GM12878 (cell line): ENCODE data around the gene TMEM150B. TPM values are rescaled to one million over a fixed set of nuclear protein-coding genes. Genes with fewer than 3 reads are reported as not detected.
A peak's percentile ranks its signal among the peaks of the same experiment; 100 is the strongest.

Experiments used
- ATAC-seq: fragments of 200-7000 bp; cut with Tn5 transposase; 3 replicates; pipeline ENCODE4 v1.9.1; 2020; ENCODE audit warnings: mild to moderate bottlenecking, moderate library complexity
- BruUV-seq: library from RNA; stranded (reverse); fragments of 400-500 nt; replicated peaks from 2 replicates; lab custom pipeline; 2021; lab: Mats Ljungman, UMichigan
- CTCF ChIA-PET: fragments of 300-600 bp; sonication (Branson Sonifier 250); formaldehyde crosslinking; extraction: SDS; loops from one replicate; lab custom pipeline; 2021; ENCODE audit warnings: inconsistent platforms; lab: Yijun Ruan, JAX
- POLR2A ChIA-PET: fragments of 350-600 bp; formaldehyde crosslinking; extraction: SDS; loops from one replicate; lab custom pipeline; 2021; ENCODE audit warnings: inconsistent platforms; lab: Charles Lee
- RAD21 ChIA-PET: fragments of 300-600 bp; sonication (Branson Sonifier 250); formaldehyde crosslinking; loops from one replicate; lab custom pipeline; 2023; ENCODE audit warnings: antibody characterized with exemption; ENCODE audit not compliant: unreplicated experiment; lab: Charles Lee
- SMC1A ChIA-PET: fragments of 300-600 bp; sonication (Branson Sonifier 250); formaldehyde crosslinking; loops from one replicate; lab custom pipeline; 2023; ENCODE audit not compliant: unreplicated experiment, uncharacterized antibody; lab: Charles Lee
- DNase-seq: peaks from one replicate; pipeline ENCODE4 v3.0.0-alpha.2; 2011; ENCODE audit warnings: low read depth, low spot score
- FAIRE-seq: peaks from 3 replicates; lab custom pipeline; 2011; peaks lifted over from hg19 to GRCh38; lab: Jason Lieb, UNC
- H2AFZ ChIP-seq: 2 replicates; pipeline ENCODE4 v1.6.0; 2011; ENCODE audit warnings: low read depth, low read length, control low read depth; ENCODE audit not compliant: control insufficient read depth
- H3K27ac ChIP-seq: 2 replicates; pipeline ENCODE4 v1.5.1; 2011; ENCODE audit warnings: control low read depth; ENCODE audit not compliant: control insufficient read depth, insufficient read depth
- H3K27me3 ChIP-seq, 2 experiments: replicated peaks in 1 of 2; 2 replicates each; pipeline versions ENCODE4 v1.6.0 to v1.6.1; 2011; ENCODE audit warnings: low read length in 1 of 2; ENCODE audit not compliant: control insufficient read depth in 2 of 2, insufficient read depth in 2 of 2
- H3K36me3 ChIP-seq, 2 experiments: 2 replicates each; pipeline ENCODE4 v1.5.1; 2011; ENCODE audit warnings: low read length in 1 of 2; ENCODE audit not compliant: control insufficient read depth in 2 of 2, insufficient read depth in 2 of 2
- H3K4me1 ChIP-seq: 2 replicates; pipeline ENCODE4 v1.6.1; 2011; ENCODE audit warnings: mild to moderate bottlenecking, low read length, moderate library complexity, mixed read lengths; ENCODE audit not compliant: control insufficient read depth, insufficient read depth
- H3K4me2 ChIP-seq: 2 replicates; pipeline ENCODE4 v1.6.0; 2011; ENCODE audit warnings: control low read depth; ENCODE audit not compliant: control insufficient read depth, insufficient read depth
- H3K4me3 ChIP-seq: fragments of 200-600 bp; sonication (generic); 2 replicates; pipeline ENCODE4 v1.5.1; 2016
- H3K79me2 ChIP-seq: 2 replicates; pipeline ENCODE4 v1.6.0; 2011; ENCODE audit warnings: low read length; ENCODE audit not compliant: control insufficient read depth, insufficient read depth
- H3K9ac ChIP-seq: 2 replicates; pipeline ENCODE4 v1.8.0; 2011; ENCODE audit warnings: low read length, control low read depth, mixed read lengths; ENCODE audit not compliant: control insufficient read depth, insufficient read depth
- H3K9me3 ChIP-seq: replicated peaks from 3 replicates; pipeline ENCODE4 v1.5.1; 2011; ENCODE audit warnings: mild to moderate bottlenecking, low read length; ENCODE audit not compliant: control insufficient read depth, insufficient read depth
- H4K20me1 ChIP-seq: 2 replicates; pipeline ENCODE4 v1.6.0; 2011; ENCODE audit not compliant: control insufficient read depth, insufficient read depth
- BCL11A ChIP-seq: IDR thresholded peaks from 2 replicates; pipeline ENCODE4 v1.6.1; 2011; ENCODE audit warnings: low read depth, low read length
- EP300 ChIP-seq, 2 experiments: fragments of 150-350 bp in 1 of 2; IDR thresholded peaks; 2 replicates each; pipeline ENCODE4 v1.6.1; 2011 to 2012; ENCODE audit warnings: low read depth in 2 of 2, low read length in 2 of 2, borderline replicate concordance in 1 of 2, improper control_type of control experiment in 1 of 2, inconsistent platforms in 1 of 2; ENCODE audit not compliant: control insufficient read depth in 1 of 2
- FOXK2 ChIP-seq: fragments of 450-650 bp; IDR thresholded peaks from 2 replicates; pipeline ENCODE4 v1.6.1; 2017; ENCODE audit warnings: mild to moderate bottlenecking, moderate library complexity
- NBN ChIP-seq: fragments of 450-650 bp; IDR thresholded peaks from 2 replicates; pipeline ENCODE4 v1.6.1; 2016
- NR2C2 ChIP-seq: IDR thresholded peaks from 2 replicates; pipeline ENCODE4 v1.6.1; 2011; ENCODE audit warnings: borderline replicate concordance, low read depth; ENCODE audit not compliant: control insufficient read depth, insufficient read length
- PML ChIP-seq: IDR thresholded peaks from 2 replicates; pipeline ENCODE4 v1.6.1; 2012; ENCODE audit warnings: low read length, inconsistent platforms
- PRDM15 ChIP-seq: fragments of 450-650 bp; formaldehyde crosslinking; IDR thresholded peaks from 2 replicates; pipeline ENCODE4 v1.4.0; 2020; ENCODE audit warnings: mild to moderate bottlenecking, moderate library complexity
- RCOR1 ChIP-seq: conservative IDR thresholded peaks from 2 replicates; pipeline ENCODE4 v1.6.1; 2012; ENCODE audit warnings: low read depth, low read length, improper control_type of control experiment
- RUNX3 ChIP-seq: IDR thresholded peaks from 2 replicates; pipeline ENCODE4 v1.6.1; 2012; ENCODE audit warnings: low read length, inconsistent platforms
- WGBS: methylation state at CpG from one replicate; pipeline ENCODE4 v1.1.6; 2016; ENCODE audit warnings: low lambda C conversion rate; ENCODE audit not compliant: insufficient replicate concordance, insufficient coverage; ENCODE audit errors: missing lambda C conversion rate; 5-methylcytosine and 5-hydroxymethylcytosine counted together
- in situ Hi-C: fragments of 300-500 bp; cut with MboI; formaldehyde crosslinking; loops from 9 replicates; pipeline ENCODE4 v1.14.3; 2018; ENCODE audit warnings: mixed read lengths
- intact Hi-C: fragments of 100-400 bp; cut with micrococcal nuclease; formaldehyde crosslinking; loops from one replicate; pipeline ENCODE4 v1.14.2; 2022; ENCODE audit not compliant: unreplicated experiment
- polyA plus RNA-seq, 11 experiments: library from polyadenylated mRNA; depleted of rRNA in 4 of 11; unstranded in 6 of 11; stranded (reverse) in 5 of 11; fragments of >200 nt; fragmentation: Nextera tagmentation in 4 of 11; fragmentation: Illumina TruSeq in 1 of 11; extraction: Ambion mirVana in 4 of 11; extraction: Trizol in 1 of 11; gene quantifications; 1 replicate in 1 of 11; 2 replicates in 10 of 11; pipeline versions ENCODE4 v1.2.1 to v1.2.3, GENCODE V29; 2011 to 2016; ENCODE audit warnings: inconsistent platforms in 2 of 11, missing spikeins in 2 of 11, low read depth in 1 of 11
- total RNA-seq, 4 experiments: library from RNA; depleted of rRNA in 3 of 4; stranded (reverse); fragments of >200 nt in 3 of 4; fragmentation: Illumina TruSeq in 1 of 4; extraction: Trizol in 1 of 4; gene quantifications; 2 replicates each; pipeline versions ENCODE4 v1.2.1 to v1.2.3, GENCODE V29; 2013 to 2021
- TF ChIP-seq, protein P1 (sequence below), 3 experiments: IDR thresholded peaks in 2 of 3; conservative IDR thresholded peaks in 1 of 3; 2 replicates each; pipeline ENCODE4 v1.5.1; 2011; ENCODE audit warnings: low read depth in 3 of 3, low read length in 3 of 3, mild to moderate bottlenecking in 3 of 3, control low read depth in 2 of 3, moderate library complexity in 2 of 3, inconsistent platforms in 1 of 3, mixed read lengths in 1 of 3; ENCODE audit not compliant: control insufficient read depth in 2 of 3, insufficient read depth in 1 of 3; ENCODE audit errors: extremely low read depth in 1 of 3
- TF ChIP-seq, protein P2 (sequence below): fragments of 450-650 bp; IDR thresholded peaks from 2 replicates; pipeline ENCODE4 v1.6.1; 2017; ENCODE audit warnings: antibody characterized with exemption, mild to moderate bottlenecking, moderate library complexity
- TF ChIP-seq, protein P3 (sequence below): fragments of 450-650 bp; IDR thresholded peaks from 2 replicates; pipeline ENCODE4 v1.6.1; 2014; ENCODE audit warnings: mild to moderate bottlenecking

TMEM150B gene
- total and polyA plus RNA-seq, 10 of the 15 experiments (the other 5 are each of a cell fraction or from before 2014, with no cell fraction given) = 0.09 to 0.23 (median 0.18) TPM; not detected in 6

DNA sequence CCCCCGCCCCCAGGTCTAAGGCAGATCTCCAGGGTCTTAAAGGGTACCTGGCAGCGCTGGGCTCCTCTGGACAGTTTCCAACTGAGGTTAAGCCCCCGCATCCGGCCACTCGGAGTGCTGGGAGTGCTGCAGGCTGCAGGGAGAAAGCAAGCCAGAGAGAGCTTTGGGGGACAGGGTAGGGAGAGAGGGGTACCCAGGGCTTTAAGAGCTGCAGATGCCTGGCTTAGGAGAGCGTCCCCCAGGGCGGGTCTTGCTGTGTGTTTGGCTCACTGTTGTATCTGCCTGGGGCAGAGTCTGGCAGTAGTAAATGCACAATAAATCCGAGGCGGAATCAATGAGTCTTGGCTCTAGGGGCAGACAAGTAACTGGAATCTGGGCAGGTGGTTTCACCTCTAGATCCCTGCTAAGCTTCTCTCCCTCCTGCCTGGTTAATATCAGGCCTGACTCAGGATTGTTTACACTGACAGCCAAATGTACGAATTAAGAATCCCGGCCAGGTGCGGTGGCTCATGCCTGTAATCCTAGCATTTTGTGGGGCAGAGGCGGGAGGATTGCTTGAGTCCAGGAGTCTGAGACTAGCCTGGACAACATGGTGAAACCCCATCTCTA lies 30.2 kb upstream of the TMEM150B start (continued):
- TF ChIP-seq NBN = no peak
- no peak for TF ChIP-seq NR2C2
- no peak for TF ChIP-seq BCL11A
- TF ChIP-seq, protein P1, sequence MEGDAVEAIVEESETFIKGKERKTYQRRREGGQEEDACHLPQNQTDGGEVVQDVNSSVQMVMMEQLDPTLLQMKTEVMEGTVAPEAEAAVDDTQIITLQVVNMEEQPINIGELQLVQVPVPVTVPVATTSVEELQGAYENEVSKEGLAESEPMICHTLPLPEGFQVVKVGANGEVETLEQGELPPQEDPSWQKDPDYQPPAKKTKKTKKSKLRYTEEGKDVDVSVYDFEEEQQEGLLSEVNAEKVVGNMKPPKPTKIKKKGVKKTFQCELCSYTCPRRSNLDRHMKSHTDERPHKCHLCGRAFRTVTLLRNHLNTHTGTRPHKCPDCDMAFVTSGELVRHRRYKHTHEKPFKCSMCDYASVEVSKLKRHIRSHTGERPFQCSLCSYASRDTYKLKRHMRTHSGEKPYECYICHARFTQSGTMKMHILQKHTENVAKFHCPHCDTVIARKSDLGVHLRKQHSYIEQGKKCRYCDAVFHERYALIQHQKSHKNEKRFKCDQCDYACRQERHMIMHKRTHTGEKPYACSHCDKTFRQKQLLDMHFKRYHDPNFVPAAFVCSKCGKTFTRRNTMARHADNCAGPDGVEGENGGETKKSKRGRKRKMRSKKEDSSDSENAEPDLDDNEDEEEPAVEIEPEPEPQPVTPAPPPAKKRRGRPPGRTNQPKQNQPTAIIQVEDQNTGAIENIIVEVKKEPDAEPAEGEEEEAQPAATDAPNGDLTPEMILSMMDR (IDR thresholded peaks at IDR 0.05 in 2 of 3, conservative IDR thresholded peaks at IDR 0.05 in 1 of 3; ENCODE audit: control insufficient read depth in 2 of 3, extremely low read depth in 1 of 3, insufficient read depth in 1 of 3, low read depth in 3 of 3, low read length in 3 of 3) = no peak
- no peak for TF ChIP-seq EP300 (IDR thresholded peaks at IDR 0.05; ENCODE audit: borderline replicate concordance in 1 of 2, control insufficient read depth in 1 of 2, low read depth in 2 of 2, low read length in 2 of 2)
- TF ChIP-seq, all 136 proteins: peak for 0

DNA sequence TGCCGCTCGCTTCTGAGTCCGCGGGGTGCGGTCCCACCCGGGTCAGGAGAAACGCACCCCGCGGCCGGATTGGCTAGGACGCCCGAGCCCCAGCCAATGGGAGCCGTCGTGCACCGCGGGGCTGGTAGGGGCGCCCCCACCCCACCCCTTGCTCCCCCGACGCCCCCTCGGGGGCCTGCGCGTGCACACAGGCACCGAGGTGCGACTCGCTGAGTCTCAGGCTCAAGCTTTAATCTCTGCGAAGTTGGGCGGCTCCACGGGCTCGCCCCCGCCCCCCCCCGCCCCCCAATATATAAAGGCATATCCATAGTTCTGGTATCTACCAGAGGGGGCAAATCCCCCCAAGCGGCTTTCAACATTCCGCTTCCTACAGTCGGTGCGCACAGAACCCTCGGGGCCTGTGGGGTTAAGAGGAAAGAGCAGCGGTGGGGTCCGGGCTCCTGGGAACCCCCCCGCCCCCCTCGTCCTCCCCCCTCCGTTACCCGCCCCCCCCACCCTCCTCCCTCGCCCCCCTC lies 29.6 kb upstream of the TMEM150B start, which contains the start of gene COX6B2:
COX6B2 (minus strand) TSS at position 22 of the 515 bp plus-strand sequence. CDS start 198 bp downstream, outside the sequence.
- Histone ChIP-seq H2AFZ (peak within 1 kb of the TSS; percentile 29; the same call in 1 of the 2 replicates), H3K36me3 (no peaks in the 10 kb centered on the region), H4K20me1 (no peaks in the 10 kb centered on the region; the same call in 1 of the 2 replicates), H3K4me1 (no peaks in the 10 kb centered on the region; the same call in 1 of the 2 replicates), H3K79me2 (no peaks in the 10 kb centered on the region), H3K4me2 (peak within 1 kb of the TSS; percentile 68; the same call in 1 of the 2 replicates), H3K27ac (no peak within 1 kb of the TSS), H3K4me3 (no peak within 1 kb of the TSS), H3K9me3 (no peaks in the 10 kb centered on the region), H3K9ac (no peak within 1 kb of the TSS), H3K27me3 (peaks cover 4 to 13% of the 10 kb centered on the region in 2 experiments; a peak in 3 of 4 replicates)
- ChIA-PET POLR2A (no interaction called here), CTCF (no interaction called here), SMC1A (no interaction called here), RAD21 (no interaction called here)
- no peak for ATAC-seq
- BruUV-seq = no TSS peak
- intact Hi-C loops (no loop called here), in situ Hi-C loops (no loop called here)
- WGBS = 14% methylated on average over 22 of the region's 43 CpGs
- no peak for FAIRE-seq
- no peak for DNase-seq
- TF ChIP-seq PML = no peak
- TF ChIP-seq, protein P2, sequence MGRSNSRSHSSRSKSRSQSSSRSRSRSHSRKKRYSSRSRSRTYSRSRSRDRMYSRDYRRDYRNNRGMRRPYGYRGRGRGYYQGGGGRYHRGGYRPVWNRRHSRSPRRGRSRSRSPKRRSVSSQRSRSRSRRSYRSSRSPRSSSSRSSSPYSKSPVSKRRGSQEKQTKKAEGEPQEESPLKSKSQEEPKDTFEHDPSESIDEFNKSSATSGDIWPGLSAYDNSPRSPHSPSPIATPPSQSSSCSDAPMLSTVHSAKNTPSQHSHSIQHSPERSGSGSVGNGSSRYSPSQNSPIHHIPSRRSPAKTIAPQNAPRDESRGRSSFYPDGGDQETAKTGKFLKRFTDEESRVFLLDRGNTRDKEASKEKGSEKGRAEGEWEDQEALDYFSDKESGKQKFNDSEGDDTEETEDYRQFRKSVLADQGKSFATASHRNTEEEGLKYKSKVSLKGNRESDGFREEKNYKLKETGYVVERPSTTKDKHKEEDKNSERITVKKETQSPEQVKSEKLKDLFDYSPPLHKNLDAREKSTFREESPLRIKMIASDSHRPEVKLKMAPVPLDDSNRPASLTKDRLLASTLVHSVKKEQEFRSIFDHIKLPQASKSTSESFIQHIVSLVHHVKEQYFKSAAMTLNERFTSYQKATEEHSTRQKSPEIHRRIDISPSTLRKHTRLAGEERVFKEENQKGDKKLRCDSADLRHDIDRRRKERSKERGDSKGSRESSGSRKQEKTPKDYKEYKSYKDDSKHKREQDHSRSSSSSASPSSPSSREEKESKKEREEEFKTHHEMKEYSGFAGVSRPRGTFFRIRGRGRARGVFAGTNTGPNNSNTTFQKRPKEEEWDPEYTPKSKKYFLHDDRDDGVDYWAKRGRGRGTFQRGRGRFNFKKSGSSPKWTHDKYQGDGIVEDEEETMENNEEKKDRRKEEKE = no peak
- TF ChIP-seq FOXK2 = no peak
- TF ChIP-seq RUNX3 = no peak
- TF ChIP-seq, protein P3, sequence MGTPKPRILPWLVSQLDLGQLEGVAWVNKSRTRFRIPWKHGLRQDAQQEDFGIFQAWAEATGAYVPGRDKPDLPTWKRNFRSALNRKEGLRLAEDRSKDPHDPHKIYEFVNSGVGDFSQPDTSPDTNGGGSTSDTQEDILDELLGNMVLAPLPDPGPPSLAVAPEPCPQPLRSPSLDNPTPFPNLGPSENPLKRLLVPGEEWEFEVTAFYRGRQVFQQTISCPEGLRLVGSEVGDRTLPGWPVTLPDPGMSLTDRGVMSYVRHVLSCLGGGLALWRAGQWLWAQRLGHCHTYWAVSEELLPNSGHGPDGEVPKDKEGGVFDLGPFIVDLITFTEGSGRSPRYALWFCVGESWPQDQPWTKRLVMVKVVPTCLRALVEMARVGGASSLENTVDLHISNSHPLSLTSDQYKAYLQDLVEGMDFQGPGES = no peak
- TF ChIP-seq RCOR1 = no peak
- no peak for TF ChIP-seq PRDM15 (CRISPR knock-in tag)
